Mesenchymal stem cell (in vitro differentiated cells and primary cell): ENCODE measurements around the gene AGGF1.

Source experiments
- DNase-seq: peaks from one replicate; pipeline ENCODE4 v3.0.0-alpha.2; 2013
- H2AFZ ChIP-seq: one replicate; pipeline ENCODE4 v1.6.1; 2013; ENCODE audit warnings: low read depth, mild to moderate bottlenecking, control low read depth, inconsistent platforms, low read length, moderate library complexity
- H2AK5ac ChIP-seq: 2 replicates; pipeline ENCODE4 v1.6.1; 2013; ENCODE audit warnings: low read length, moderate library complexity, mild to moderate bottlenecking, inconsistent platforms; ENCODE audit not compliant: severe bottlenecking
- H2BK120ac ChIP-seq: one replicate; pipeline ENCODE4 v1.6.1; 2013; ENCODE audit warnings: low read depth, mild to moderate bottlenecking, inconsistent platforms, low read length, moderate library complexity
- H2BK12ac ChIP-seq, 2 experiments: one replicate each; pipeline ENCODE4 v1.6.1; 2013; ENCODE audit warnings: inconsistent platforms in 2 of 2, low read length in 2 of 2, mild to moderate bottlenecking in 2 of 2, moderate library complexity in 2 of 2, control low read depth in 1 of 2
- H2BK15ac ChIP-seq: one replicate; pipeline ENCODE4 v1.6.1; 2013; ENCODE audit warnings: mild to moderate bottlenecking, low read depth, inconsistent platforms; ENCODE audit not compliant: poor library complexity, severe bottlenecking
- H2BK5ac ChIP-seq: 2 replicates; pipeline ENCODE4 v1.6.1; 2013; ENCODE audit warnings: low read depth, mild to moderate bottlenecking, low read length, control low read depth, inconsistent platforms; ENCODE audit not compliant: poor library complexity, severe bottlenecking
- H3K14ac ChIP-seq, 2 experiments: one replicate each; pipeline ENCODE4 v1.6.1; 2013; ENCODE audit warnings: inconsistent platforms in 2 of 2, low read length in 2 of 2, control low read depth in 1 of 2, mild to moderate bottlenecking in 1 of 2, moderate library complexity in 1 of 2
- H3K18ac ChIP-seq, 2 experiments: one replicate each; pipeline ENCODE4 v1.6.1; 2013; ENCODE audit warnings: inconsistent platforms in 2 of 2, low read length in 2 of 2, control low read depth in 1 of 2, low read depth in 1 of 2, mild to moderate bottlenecking in 1 of 2
- H3K23ac ChIP-seq, 2 experiments: one replicate each; pipeline ENCODE4 v1.6.1; 2013; ENCODE audit warnings: inconsistent platforms in 2 of 2, low read length in 2 of 2, mild to moderate bottlenecking in 2 of 2, moderate library complexity in 2 of 2, control low read depth in 1 of 2
- H3K27ac ChIP-seq: 2 replicates; pipeline ENCODE4 v1.5.1; 2013; ENCODE audit warnings: mild to moderate bottlenecking, moderate library complexity, low read length, control low read depth, inconsistent platforms; ENCODE audit not compliant: poor library complexity, severe bottlenecking
- H3K27me3 ChIP-seq, 2 experiments: 2 replicates each; pipeline versions ENCODE4 v1.6.1 to v1.7.0; 2013; ENCODE audit warnings: low read length in 2 of 2, mild to moderate bottlenecking in 2 of 2, moderate library complexity in 2 of 2, control low read depth in 1 of 2, inconsistent platforms in 1 of 2; ENCODE audit not compliant: control insufficient read depth in 1 of 2, insufficient read depth in 1 of 2
- H3K36me3 ChIP-seq, 2 experiments: 2 replicates each; pipeline versions ENCODE4 v1.6.1 to v1.7.0; 2013; ENCODE audit warnings: low read length in 2 of 2, control low read depth in 1 of 2, inconsistent platforms in 1 of 2, low read depth in 1 of 2, mild to moderate bottlenecking in 1 of 2; ENCODE audit not compliant: insufficient read depth in 2 of 2, control insufficient read depth in 1 of 2
- H3K4ac ChIP-seq, 2 experiments: one replicate each; pipeline ENCODE4 v1.6.1; 2013; ENCODE audit warnings: inconsistent platforms in 2 of 2, low read length in 2 of 2, mild to moderate bottlenecking in 2 of 2, moderate library complexity in 2 of 2, control low read depth in 1 of 2, low read depth in 1 of 2
- H3K4me1 ChIP-seq: 2 replicates; pipeline ENCODE4 v1.6.1; 2013; ENCODE audit warnings: low read depth, low read length, control low read depth; ENCODE audit not compliant: control insufficient read depth, insufficient read depth
- H3K4me2 ChIP-seq: 2 replicates; pipeline ENCODE4 v1.6.1; 2013; ENCODE audit warnings: low read length, mild to moderate bottlenecking, inconsistent platforms; ENCODE audit not compliant: poor library complexity, severe bottlenecking
- H3K4me3 ChIP-seq, 2 experiments: 2 replicates each; pipeline versions ENCODE4 v1.5.1 to v1.7.0; 2013; ENCODE audit warnings: low read length in 2 of 2, mild to moderate bottlenecking in 2 of 2, control low read depth in 1 of 2, low read depth in 1 of 2; ENCODE audit not compliant: insufficient read depth in 1 of 2
- H3K79me1 ChIP-seq: replicated peaks from 2 replicates; pipeline ENCODE4 v1.6.1; 2013; ENCODE audit warnings: mild to moderate bottlenecking, control low read depth, low read length, inconsistent platforms; ENCODE audit not compliant: poor library complexity, severe bottlenecking
- H3K9ac ChIP-seq: 2 replicates; pipeline ENCODE4 v1.7.0; 2013; ENCODE audit warnings: mild to moderate bottlenecking, low read length, moderate library complexity
- H3K9me3 ChIP-seq: 2 replicates; pipeline ENCODE4 v1.7.0; 2013; ENCODE audit warnings: mild to moderate bottlenecking, low read length; ENCODE audit not compliant: control insufficient read depth
- H4K8ac ChIP-seq: one replicate; pipeline ENCODE4 v1.6.1; 2013; ENCODE audit warnings: inconsistent platforms, mild to moderate bottlenecking, low read length, moderate library complexity
- H4K91ac ChIP-seq: one replicate; pipeline ENCODE4 v1.6.1; 2013; ENCODE audit warnings: mild to moderate bottlenecking, low read length, inconsistent platforms
- WGBS: methylation state at CpG from one replicate; pipeline ENCODE4 v1.1.7; 2013; ENCODE audit warnings: mixed read lengths; 5-methylcytosine and 5-hydroxymethylcytosine counted together

The AGGF1 gene

GRCh38 chr5:77064040-77064439 is 33.8 kb downstream of the AGGF1 start:
- H3K18ac ChIP-seq, result no peak overlapping the region
- no peak overlapping the region for H4K91ac ChIP-seq
- no peak overlapping the region for H2BK120ac ChIP-seq
- H3K9ac ChIP-seq, result no peak overlapping the region
- H3K4me2 ChIP-seq, result no peak overlapping the region
- no peaks in the 10 kb centered on the region for H3K4me1 ChIP-seq
- H2BK15ac ChIP-seq, result no peak overlapping the region
- H2BK12ac ChIP-seq, result no peak overlapping the region
- WGBS, result 100% methylated on average over 2 of the region's 3 CpGs
- H3K23ac ChIP-seq, result no peak overlapping the region
- H3K36me3 ChIP-seq, result peaks cover 4 to 67% of the 10 kb centered on the region in 2 experiments
- DNase-seq, result no peak
- no peak overlapping the region for H3K14ac ChIP-seq
- H3K27ac ChIP-seq, result no peak overlapping the region
- H3K27me3 ChIP-seq, result no peaks in the 10 kb centered on the region
- no peak overlapping the region for H3K4me3 ChIP-seq
- no peak overlapping the region for H2AFZ ChIP-seq
- no peak overlapping the region for H3K4ac ChIP-seq
- H4K8ac ChIP-seq, result no peak overlapping the region
- H3K9me3 ChIP-seq, result peaks cover 17% of the 10 kb centered on the region
- peaks cover 1% of the 10 kb centered on the region for H3K79me1 ChIP-seq
- H2AK5ac ChIP-seq, result no peak overlapping the region
- H2BK5ac ChIP-seq, result no peak overlapping the region

DNA sequence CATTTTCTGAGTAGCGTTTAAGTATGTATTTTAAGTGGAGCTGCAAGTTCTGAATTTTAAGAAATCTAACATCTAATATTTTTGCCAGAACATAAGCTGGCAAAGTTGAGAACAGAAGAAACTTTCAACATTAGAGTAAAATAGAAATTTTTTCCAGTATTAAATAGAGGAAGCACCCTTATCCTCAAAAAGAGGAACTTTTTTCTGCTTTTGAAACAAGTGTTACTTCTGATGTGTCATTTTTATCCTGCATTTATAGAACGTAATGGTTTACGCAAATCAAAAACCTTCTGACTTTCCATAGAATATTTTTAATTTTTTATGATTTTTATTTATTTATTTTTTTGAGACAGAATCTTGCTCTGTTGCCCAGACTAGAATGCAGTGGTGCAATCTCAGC is 35.1 kb downstream of the AGGF1 start:
- Histone ChIP-seq H3K4ac (no peak overlapping the region), H3K27ac (no peak overlapping the region), H2BK15ac (no peak overlapping the region), H3K27me3 (no peaks in the 10 kb centered on the region), H2AFZ (no peak overlapping the region), H3K23ac (no peak overlapping the region), H3K9ac (no peak overlapping the region), H3K9me3 (peaks cover 13% of the 10 kb centered on the region), H4K91ac (no peak overlapping the region), H2BK120ac (no peak overlapping the region), H3K4me3 (no peak overlapping the region), H3K36me3 (peaks cover 0 to 58% of the 10 kb centered on the region in 2 experiments), H3K79me1 (peaks cover 3% of the 10 kb centered on the region), H2BK12ac (no peak overlapping the region), H3K4me2 (no peak overlapping the region), H2AK5ac (no peak overlapping the region), H3K14ac (no peak overlapping the region), H2BK5ac (no peak overlapping the region), H3K4me1 (no peaks in the 10 kb centered on the region), H4K8ac (no peak overlapping the region), H3K18ac (no peak overlapping the region)
- WGBS, result no CpG with 5 or more reads among the region's 3 CpGs
- no peak for DNase-seq

DNA sequence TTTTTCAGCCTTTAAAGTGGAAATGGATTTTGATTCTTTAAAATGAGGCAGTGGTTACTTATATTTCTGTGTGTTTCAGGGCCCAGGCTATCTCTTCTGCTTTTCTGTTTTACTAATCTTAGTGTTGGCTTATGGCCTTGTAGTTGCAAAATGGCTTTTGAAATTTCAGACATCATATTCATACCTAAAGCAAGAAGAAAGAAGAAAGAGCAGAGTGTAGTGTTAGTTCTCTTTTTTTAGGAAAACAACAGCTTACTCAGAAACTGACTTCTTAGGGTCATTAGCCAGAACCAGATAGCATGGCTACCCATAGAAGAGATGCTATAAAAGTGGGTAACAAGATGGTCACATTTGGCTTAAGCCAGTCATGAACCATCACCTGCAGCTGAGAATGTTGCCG is 36.0 kb downstream of the AGGF1 start:
- Histone ChIP-seq H3K4me2 (no peak overlapping the region), H3K79me1 (peaks cover 3% of the 10 kb centered on the region), H2BK120ac (no peak overlapping the region), H3K18ac (no peak overlapping the region), H3K36me3 (peaks cover 0 to 53% of the 10 kb centered on the region in 2 experiments), H3K4ac (no peak overlapping the region), H3K27ac (no peak overlapping the region), H2BK5ac (no peak overlapping the region), H3K23ac (no peak overlapping the region), H2BK12ac (no peak overlapping the region), H3K4me1 (no peaks in the 10 kb centered on the region), H4K8ac (no peak overlapping the region), H3K27me3 (no peaks in the 10 kb centered on the region), H2AFZ (no peak overlapping the region), H2BK15ac (no peak overlapping the region), H3K9me3 (peaks cover 6% of the 10 kb centered on the region), H3K9ac (no peak overlapping the region), H4K91ac (no peak overlapping the region), H3K4me3 (no peak overlapping the region), H2AK5ac (no peak overlapping the region), H3K14ac (no peak overlapping the region)
- no peak for DNase-seq
- 93% methylated on average over 1 of the region's 1 CpG for WGBS

GRCh38 chr5:77066823-77067442 is 36.7 kb downstream of the AGGF1 start:
- no peaks in the 10 kb centered on the region for H3K9me3 ChIP-seq
- H2BK12ac ChIP-seq, result no peak overlapping the region
- peaks cover 0 to 46% of the 10 kb centered on the region in 2 experiments for H3K36me3 ChIP-seq
- no peak overlapping the region for H3K23ac ChIP-seq
- H3K27ac ChIP-seq, result no peak overlapping the region
- H2BK120ac ChIP-seq, result no peak overlapping the region
- H3K27me3 ChIP-seq, result no peaks in the 10 kb centered on the region
- H2AFZ ChIP-seq, result no peak overlapping the region
- H3K4me2 ChIP-seq, result no peak overlapping the region
- no peak overlapping the region for H4K8ac ChIP-seq
- H2BK15ac ChIP-seq, result no peak overlapping the region
- H4K91ac ChIP-seq, result no peak overlapping the region
- H3K14ac ChIP-seq, result no peak overlapping the region
- 20% methylated on average over 1 of the region's 1 CpG for WGBS
- H3K4me1 ChIP-seq, result no peaks in the 10 kb centered on the region
- no peak overlapping the region for H2AK5ac ChIP-seq
- H3K4me3 ChIP-seq, result no peak overlapping the region
- H3K79me1 ChIP-seq, result peaks cover 3% of the 10 kb centered on the region
- peak; percentile 68 for DNase-seq
- no peak overlapping the region for H3K18ac ChIP-seq
- no peak overlapping the region for H3K4ac ChIP-seq
- H3K9ac ChIP-seq, result no peak overlapping the region
- no peak overlapping the region for H2BK5ac ChIP-seq
